OCI-LY7 (cell line): Measurements from ENCODE around the gene RPL35A. TPM values are rescaled to one million over a fixed set of nuclear protein-coding genes. Genes with fewer than 3 reads are reported as not detected.
"Not testable (repeated sequence)": the region's sequence is repeated elsewhere in the genome, so short reads cannot be mapped to it uniquely, and the experiment has no call there.

Experiments used
- BruUV-seq: library from RNA; stranded (reverse); fragments of 400-500 nt; replicated peaks from 2 replicates; lab custom pipeline; 2021; lab: Mats Ljungman, UMichigan
- CTCF ChIA-PET: fragments of 300-600 bp; sonication (Branson Sonifier 250); formaldehyde crosslinking; loops from one replicate; lab custom pipeline; 2022; ENCODE audit warnings: antibody characterized with exemption; ENCODE audit not compliant: unreplicated experiment; lab: Charles Lee
- POLR2A ChIA-PET: fragments of 300-600 bp; sonication (Branson Sonifier 250); formaldehyde crosslinking; loops from one replicate; lab custom pipeline; 2022; ENCODE audit warnings: antibody characterized with exemption; lab: Charles Lee
- DNase-seq: peaks from one replicate; pipeline ENCODE4 v3.0.0-alpha.2; 2015; ENCODE audit warnings: low spot score
- H2AFZ ChIP-seq: fragments of 200-600 bp; sonication (generic), shearing (Covaris generic); 2 replicates; pipeline ENCODE4 v1.6.1; 2014; ENCODE audit warnings: mild to moderate bottlenecking, antibody characterized with exemption, low read length, moderate library complexity
- H3K27ac ChIP-seq: fragments of 200-600 bp; sonication (generic); 2 replicates; pipeline ENCODE4 v1.5.1; 2014; ENCODE audit warnings: mixed run types, low read depth, mild to moderate bottlenecking, moderate library complexity, low read length, inconsistent platforms; ENCODE audit not compliant: poor library complexity, severe bottlenecking
- H3K36me3 ChIP-seq: fragments of 200-600 bp; sonication (generic); 2 replicates; pipeline ENCODE4 v1.6.1; 2014; ENCODE audit warnings: mild to moderate bottlenecking, antibody characterized with exemption, low read length, moderate library complexity, mixed read lengths; ENCODE audit not compliant: insufficient read depth
- H3K4me1 ChIP-seq: fragments of 200-600 bp; sonication (generic); 2 replicates; pipeline ENCODE4 v1.5.1; 2014; ENCODE audit warnings: mild to moderate bottlenecking, low read length; ENCODE audit not compliant: insufficient read depth, poor library complexity, severe bottlenecking
- H3K4me2 ChIP-seq: fragments of 200-600 bp; sonication (generic); 2 replicates; pipeline ENCODE4 v1.6.1; 2014; ENCODE audit warnings: mild to moderate bottlenecking, low read length
- H3K4me3 ChIP-seq: fragments of 200-600 bp; sonication (generic); 2 replicates; pipeline ENCODE4 v1.5.1; 2014; ENCODE audit warnings: mild to moderate bottlenecking, low read depth, low read length; ENCODE audit not compliant: poor library complexity, severe bottlenecking
- H3K79me2 ChIP-seq: fragments of 200-600 bp; sonication (generic); 2 replicates; pipeline ENCODE4 v1.6.1; 2016; ENCODE audit warnings: low read depth, mild to moderate bottlenecking, low read length, moderate library complexity, mixed read lengths; ENCODE audit not compliant: insufficient read depth
- H3K9me2 ChIP-seq: fragments of 200-600 bp; sonication (generic); 2 replicates; pipeline ENCODE4 v1.6.1; 2016; ENCODE audit warnings: mild to moderate bottlenecking, low read length, mixed read lengths; ENCODE audit not compliant: insufficient read depth
- H3K9me3 ChIP-seq: fragments of 200-600 bp; sonication (generic); 2 replicates; pipeline ENCODE4 v1.6.1; 2014; ENCODE audit warnings: mild to moderate bottlenecking, mixed run types, low read length, mixed read lengths
- H4K20me1 ChIP-seq: fragments of 200-600 bp; sonication (generic); 2 replicates; pipeline ENCODE4 v1.6.1; 2014; ENCODE audit warnings: mild to moderate bottlenecking, antibody characterized with exemption, low read length, moderate library complexity, mixed read lengths; ENCODE audit not compliant: insufficient read depth
- EZH2phosphoT487 ChIP-seq: fragments of 200-600 bp; sonication (generic); IDR thresholded peaks from 2 replicates; pipeline ENCODE4 v1.6.1; 2018; ENCODE audit warnings: low read depth, borderline replicate concordance, mild to moderate bottlenecking, mixed run types, antibody characterized with exemption, low read length, moderate library complexity, mixed read lengths
- intact Hi-C: fragments of 100-400 bp; cut with micrococcal nuclease; formaldehyde crosslinking; loops from one replicate; pipeline ENCODE4 v1.10.0; 2022; ENCODE audit not compliant: unreplicated experiment
- total RNA-seq, 2 experiments: library from RNA; depleted of rRNA in 1 of 2; stranded (reverse); fragments of >200 nt in 1 of 2; shearing (Covaris generic) in 1 of 2; gene quantifications; 2 replicates each; pipeline ENCODE4 v1.2.3, GENCODE V29; 2014 to 2022
- TF ChIP-seq, protein P1 (sequence below): fragments of 200-600 bp; sonication (generic); conservative IDR thresholded peaks from 2 replicates; pipeline ENCODE4 v1.5.1; 2014; ENCODE audit warnings: mild to moderate bottlenecking, antibody characterized with exemption, low read length, moderate library complexity, mixed read lengths

RPL35A gene
- total RNA-seq, 2 experiments from 2014 or later, result 846 to 1,184 TPM

DNA sequence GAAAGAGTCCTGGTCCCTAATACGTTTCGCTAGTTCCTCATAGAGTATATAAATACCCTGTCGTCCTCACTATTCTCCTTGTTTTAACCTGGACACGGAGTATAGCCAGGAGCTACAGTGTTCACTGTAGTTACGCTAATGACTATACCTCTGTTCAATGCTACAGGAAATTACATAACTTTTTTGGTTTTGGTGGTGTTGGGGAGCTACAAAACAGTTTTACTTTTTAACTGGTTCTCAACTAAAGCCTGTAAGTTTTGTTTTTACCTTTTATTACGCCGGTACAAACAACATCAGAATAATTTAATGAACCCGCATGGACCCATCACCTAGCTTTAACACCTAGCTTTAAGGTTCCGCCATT is 11.6 kb downstream of the RPL35A start:
- CTCF ChIA-PET, result no interaction called here
- no peaks in the 10 kb centered on the region for H3K9me2 ChIP-seq
- intact Hi-C loops, result loop anchor here (5.0 kb wide), 1 partner anchor 111 kb away; no protein-coding TSS in a partner anchor
- H3K9me3 ChIP-seq, result peaks cover 2% of the 10 kb centered on the region; the same call in 1 of the 2 replicates
- POLR2A ChIA-PET, result interaction anchor here (0.6 kb wide), 1 partner anchor 24 kb away, joined by 3 read pairs; no protein-coding TSS in a partner anchor
- H2AFZ ChIP-seq, result no peak overlapping the region
- BruUV-seq, result no TSS peak
- H3K4me2 ChIP-seq, result no peak overlapping the region
- no peaks in the 10 kb centered on the region for H3K79me2 ChIP-seq
- H3K27ac ChIP-seq, result no peak overlapping the region
- H3K4me1 ChIP-seq, result peaks cover 29% of the 10 kb centered on the region
- TF ChIP-seq, protein P1, sequence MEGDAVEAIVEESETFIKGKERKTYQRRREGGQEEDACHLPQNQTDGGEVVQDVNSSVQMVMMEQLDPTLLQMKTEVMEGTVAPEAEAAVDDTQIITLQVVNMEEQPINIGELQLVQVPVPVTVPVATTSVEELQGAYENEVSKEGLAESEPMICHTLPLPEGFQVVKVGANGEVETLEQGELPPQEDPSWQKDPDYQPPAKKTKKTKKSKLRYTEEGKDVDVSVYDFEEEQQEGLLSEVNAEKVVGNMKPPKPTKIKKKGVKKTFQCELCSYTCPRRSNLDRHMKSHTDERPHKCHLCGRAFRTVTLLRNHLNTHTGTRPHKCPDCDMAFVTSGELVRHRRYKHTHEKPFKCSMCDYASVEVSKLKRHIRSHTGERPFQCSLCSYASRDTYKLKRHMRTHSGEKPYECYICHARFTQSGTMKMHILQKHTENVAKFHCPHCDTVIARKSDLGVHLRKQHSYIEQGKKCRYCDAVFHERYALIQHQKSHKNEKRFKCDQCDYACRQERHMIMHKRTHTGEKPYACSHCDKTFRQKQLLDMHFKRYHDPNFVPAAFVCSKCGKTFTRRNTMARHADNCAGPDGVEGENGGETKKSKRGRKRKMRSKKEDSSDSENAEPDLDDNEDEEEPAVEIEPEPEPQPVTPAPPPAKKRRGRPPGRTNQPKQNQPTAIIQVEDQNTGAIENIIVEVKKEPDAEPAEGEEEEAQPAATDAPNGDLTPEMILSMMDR, result no peak
- TF ChIP-seq EZH2phosphoT487, result no peak
- DNase-seq, result no peak
- H3K36me3 ChIP-seq, result peaks cover 22% of the 10 kb centered on the region
- no peaks in the 10 kb centered on the region for H4K20me1 ChIP-seq
- no peak overlapping the region for H3K4me3 ChIP-seq

DNA sequence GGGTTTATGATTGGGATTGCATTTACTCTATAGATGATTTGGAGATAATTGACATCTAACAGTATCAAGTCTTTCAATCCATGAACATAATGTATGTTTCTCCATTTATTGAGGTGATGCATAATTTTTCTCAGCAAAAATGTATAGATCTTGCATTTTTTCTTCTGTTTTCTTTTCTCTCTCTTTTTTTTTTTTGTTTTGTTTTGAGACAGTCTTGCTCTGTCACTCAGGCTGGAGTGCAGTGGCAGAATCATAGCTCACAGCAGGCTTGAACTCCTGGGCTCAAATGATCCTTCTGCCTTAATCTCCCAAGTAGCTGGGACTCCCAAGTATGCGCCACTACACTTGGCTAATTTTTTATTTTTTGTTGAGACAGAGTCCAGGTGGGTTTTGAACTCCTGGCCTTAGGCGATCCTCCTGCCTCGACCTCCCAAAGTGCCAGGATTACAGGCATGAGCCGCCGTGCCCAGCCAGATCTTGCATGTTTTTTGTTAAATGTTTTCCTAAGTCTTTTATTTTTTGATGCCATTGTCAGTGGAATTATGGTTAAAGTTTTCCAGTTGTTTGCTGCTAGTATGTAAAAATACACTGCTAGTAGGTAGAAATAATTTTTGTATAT is 13.1 kb downstream of the RPL35A start:
- POLR2A ChIA-PET, result interaction anchor here (0.6 kb wide), 1 partner anchor 642 kb away, joined by 3 read pairs; no protein-coding TSS in a partner anchor
- H3K36me3 ChIP-seq, result peaks cover 6% of the 10 kb centered on the region; the same call in 1 of the 2 replicates
- peaks cover 5% of the 10 kb centered on the region; the same call in 1 of the 2 replicates for H3K9me3 ChIP-seq
- H4K20me1 ChIP-seq, result no peaks in the 10 kb centered on the region
- no peak overlapping the region for H3K4me2 ChIP-seq
- H3K27ac ChIP-seq, result no peak overlapping the region
- H3K9me2 ChIP-seq, result no peaks in the 10 kb centered on the region
- H3K79me2 ChIP-seq, result no peaks in the 10 kb centered on the region
- peaks cover 28% of the 10 kb centered on the region for H3K4me1 ChIP-seq
- intact Hi-C loops, result loop anchor here (5.0 kb wide), 1 partner anchor 109 kb away; no protein-coding TSS in a partner anchor
- CTCF ChIA-PET, result interaction anchor here (1.2 kb wide), 1 partner anchor 117 kb away, joined by 3 read pairs; no protein-coding TSS in a partner anchor
- TF ChIP-seq, protein P1, result no peak
- no peak for TF ChIP-seq EZH2phosphoT487
- BruUV-seq, result no TSS peak
- no peak overlapping the region for H2AFZ ChIP-seq
- H3K4me3 ChIP-seq, result no peak overlapping the region
- no peak for DNase-seq

DNA sequence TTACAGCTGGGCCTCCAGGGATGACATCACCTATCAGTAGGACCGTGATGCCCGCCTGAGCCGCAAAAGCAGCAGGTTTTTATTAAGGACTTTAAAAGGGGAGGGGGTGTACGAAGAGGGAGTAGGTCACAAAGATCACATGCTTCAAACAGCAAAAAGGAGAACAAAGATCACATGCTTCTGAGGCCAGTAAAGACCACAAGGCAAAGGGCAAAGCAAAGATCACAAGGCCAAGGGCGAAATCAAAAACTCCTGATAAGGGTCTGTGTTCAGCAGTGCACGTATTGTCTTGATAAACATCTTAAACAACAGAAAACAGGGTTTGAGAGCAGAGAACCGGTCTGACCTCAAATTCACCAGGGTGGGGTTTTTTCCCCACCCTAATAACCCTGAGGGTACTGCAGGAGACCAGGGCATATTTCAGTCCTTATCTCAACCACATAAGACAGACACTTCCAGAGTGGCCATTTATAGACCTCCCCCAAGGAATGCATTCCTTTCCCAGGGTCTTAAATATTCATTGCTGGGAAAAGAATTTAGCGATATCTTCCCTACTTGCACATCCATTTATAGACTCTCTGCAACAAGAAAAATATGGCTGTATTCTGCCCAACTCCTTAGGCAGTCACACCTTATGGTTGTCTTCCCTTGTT is 17.5 kb downstream of the RPL35A start:
- H4K20me1 ChIP-seq, H3K9me2 ChIP-seq, H3K4me1 ChIP-seq, H2AFZ ChIP-seq, intact Hi-C loops, H3K27ac ChIP-seq, H3K4me2 ChIP-seq, H3K9me3 ChIP-seq, POLR2A ChIA-PET, H3K79me2 ChIP-seq, H3K4me3 ChIP-seq, H3K36me3 ChIP-seq, CTCF ChIA-PET, BruUV-seq: not testable (repeated sequence)
- peak; percentile 26 for DNase-seq
